T-helper 9 cell (primary cell): ENCODE results near the gene PARM1.

Source experiments
- DNase-seq: peaks from one replicate; pipeline ENCODE4 v3.0.0-alpha.2; 2020

PARM1 gene

GRCh38 chr4:74942918-74943253, 10.0 kb downstream of the PARM1 start:
- DNase-seq, result no peak

DNA sequence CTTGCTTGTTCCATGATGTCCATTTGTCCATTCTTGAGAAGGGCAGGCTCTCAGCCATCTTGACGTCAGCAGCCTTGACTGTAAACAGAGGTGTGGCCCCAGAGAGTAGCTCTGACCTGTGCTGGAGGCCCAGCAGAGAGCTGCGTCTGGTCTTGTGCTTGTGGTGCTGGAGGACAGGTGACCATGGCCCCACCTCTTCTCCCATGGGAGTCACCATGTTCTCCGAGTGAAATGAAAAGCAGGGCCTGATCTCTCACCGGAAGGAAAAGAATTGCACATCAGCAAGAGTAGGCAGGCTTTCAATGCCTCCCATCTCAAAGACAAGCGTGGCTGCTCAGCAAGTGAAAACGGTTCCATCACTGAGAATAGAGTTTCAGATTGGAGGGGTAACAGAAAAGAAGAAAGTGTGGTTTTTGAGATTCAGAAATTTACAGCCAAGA, 11.5 kb downstream of the PARM1 start:
- no peak for DNase-seq

DNA sequence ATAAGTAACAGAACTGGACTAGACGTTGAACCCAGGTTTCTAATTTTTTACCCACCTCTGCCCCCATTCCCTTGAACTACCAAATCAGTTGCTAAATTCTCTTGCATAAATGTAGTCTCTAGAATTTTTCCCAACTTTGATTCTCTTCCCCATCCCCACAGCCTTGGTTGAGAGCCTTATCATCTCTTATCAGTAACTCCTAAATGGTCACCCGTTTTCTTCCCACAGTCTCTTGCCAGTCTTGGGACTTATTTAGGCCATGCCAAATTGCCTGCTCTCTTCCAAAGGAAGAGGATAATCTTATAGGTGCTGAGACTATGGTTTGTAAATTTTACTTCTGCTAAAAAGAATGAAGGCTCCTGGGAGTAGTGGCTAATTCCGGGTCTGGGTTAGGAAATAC, 13.3 kb downstream of the PARM1 start:
- DNase-seq, result no peak

GRCh38 chr4:74947798-74948197, 14.9 kb downstream of the PARM1 start:
- no peak for DNase-seq

- DNase-seq, result no peak
These were observed 15.3 kb downstream of the PARM1 start for GRCh38 chr4:74948236-74948635.

DNA sequence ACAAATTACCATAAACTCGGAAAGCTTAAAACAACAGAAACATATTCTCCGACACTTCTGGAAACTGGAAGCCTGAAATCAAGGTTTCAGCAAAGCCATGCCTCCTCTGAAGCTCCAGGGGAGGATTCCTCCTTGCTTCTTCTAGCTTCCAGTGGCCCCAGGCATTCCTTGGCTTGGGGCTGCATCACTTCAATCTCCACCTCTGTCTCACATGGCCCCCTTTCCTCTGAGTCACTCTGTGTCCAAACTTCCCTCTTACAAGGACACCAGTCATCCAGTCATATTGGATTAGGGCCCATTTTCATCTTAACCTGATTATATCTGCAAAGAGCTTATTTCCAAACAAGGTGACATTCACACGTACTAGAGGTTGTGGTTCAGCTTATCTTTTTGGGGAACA, 17.3 kb downstream of the PARM1 start:
- no peak for DNase-seq

DNA sequence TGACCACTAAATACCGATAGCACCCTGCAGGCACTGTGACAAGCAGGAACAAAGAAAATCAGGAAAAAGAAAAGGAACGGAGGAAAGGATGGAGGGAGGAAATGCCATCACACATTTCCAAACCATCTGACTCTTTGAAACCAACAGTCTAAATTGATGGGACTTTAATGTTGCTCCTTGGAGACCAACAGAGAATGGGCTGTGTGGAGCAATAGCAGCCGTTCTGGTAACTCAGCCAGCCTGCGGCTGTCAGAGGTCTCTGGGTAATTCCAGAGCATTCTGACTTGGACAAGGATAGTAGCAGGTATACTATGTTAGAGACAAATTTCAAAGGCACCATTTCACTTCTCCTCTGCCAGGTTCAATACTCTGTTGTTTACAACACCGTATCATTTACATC, 18.0 kb downstream of the PARM1 start:
- DNase-seq, result no peak

GRCh38 chr4:74953647-74954046, 20.7 kb downstream of the PARM1 start:
- no peak for DNase-seq

DNA sequence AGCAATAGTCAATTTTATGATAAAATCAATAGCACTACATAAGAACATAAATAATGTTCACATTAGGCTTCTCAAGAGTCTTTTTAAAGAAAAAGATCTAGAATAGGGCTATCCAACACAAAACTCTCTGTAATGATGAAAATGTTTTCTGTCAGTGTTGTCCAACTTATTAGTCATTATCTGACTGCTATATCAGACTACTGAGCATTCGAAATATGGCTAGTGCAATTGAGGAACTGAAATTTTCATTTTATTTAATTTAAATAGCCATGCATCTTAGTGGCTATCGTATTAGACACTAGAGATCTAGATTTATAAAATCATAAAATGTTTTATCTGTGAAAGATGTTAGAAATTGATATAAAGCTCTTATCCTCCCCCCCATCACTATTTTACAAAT, 26.0 kb downstream of the PARM1 start:
- DNase-seq, result no peak

DNA sequence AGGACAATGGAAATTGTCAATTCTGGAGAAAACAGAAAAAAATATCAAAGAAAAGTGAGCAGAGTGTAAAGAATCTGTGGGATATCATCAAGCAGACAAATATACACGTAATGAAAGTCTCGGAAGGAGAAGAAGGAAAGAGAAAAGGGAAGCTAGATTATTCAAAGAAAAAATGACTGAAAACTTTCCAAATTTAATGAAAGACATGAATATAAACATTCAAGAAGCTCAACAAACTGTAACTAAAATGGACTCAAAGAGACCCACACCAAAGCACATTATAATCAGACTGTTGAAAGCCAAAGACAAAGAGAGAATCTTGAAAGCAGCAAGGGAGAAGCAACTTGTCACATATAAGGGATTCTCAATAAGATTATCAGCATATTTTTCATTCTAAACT, 28.3 kb downstream of the PARM1 start:
- DNase-seq, result no peak

GRCh38 chr4:74962584-74962983, 29.7 kb downstream of the PARM1 start:
- no peak for DNase-seq

GRCh38 chr4:74964311-74964710, 31.4 kb downstream of the PARM1 start:
- DNase-seq, result no peak

DNA sequence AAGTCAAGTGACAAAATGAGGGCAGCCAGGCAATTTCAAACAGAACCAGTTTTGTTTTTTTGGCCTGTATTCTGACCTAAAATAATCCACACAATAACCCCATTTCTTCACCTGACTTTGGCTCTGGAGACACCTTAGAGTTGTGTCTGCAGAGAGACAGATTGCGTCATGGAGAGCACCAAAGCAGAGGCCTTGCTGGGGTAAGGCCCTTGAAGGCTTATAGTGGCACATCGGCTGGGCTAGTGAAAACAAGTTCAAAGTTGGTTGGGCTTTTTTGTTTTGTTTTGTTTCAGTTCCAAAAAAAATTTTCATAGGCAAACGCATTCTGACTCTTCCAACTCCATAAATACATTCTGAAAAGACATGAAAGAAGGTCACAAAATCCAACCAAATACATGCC, 34.4 kb downstream of the PARM1 start:
- DNase-seq, result no peak

GRCh38 chr4:74968456-74969164, 35.7 kb downstream of the PARM1 start:
- no peak for DNase-seq

DNA sequence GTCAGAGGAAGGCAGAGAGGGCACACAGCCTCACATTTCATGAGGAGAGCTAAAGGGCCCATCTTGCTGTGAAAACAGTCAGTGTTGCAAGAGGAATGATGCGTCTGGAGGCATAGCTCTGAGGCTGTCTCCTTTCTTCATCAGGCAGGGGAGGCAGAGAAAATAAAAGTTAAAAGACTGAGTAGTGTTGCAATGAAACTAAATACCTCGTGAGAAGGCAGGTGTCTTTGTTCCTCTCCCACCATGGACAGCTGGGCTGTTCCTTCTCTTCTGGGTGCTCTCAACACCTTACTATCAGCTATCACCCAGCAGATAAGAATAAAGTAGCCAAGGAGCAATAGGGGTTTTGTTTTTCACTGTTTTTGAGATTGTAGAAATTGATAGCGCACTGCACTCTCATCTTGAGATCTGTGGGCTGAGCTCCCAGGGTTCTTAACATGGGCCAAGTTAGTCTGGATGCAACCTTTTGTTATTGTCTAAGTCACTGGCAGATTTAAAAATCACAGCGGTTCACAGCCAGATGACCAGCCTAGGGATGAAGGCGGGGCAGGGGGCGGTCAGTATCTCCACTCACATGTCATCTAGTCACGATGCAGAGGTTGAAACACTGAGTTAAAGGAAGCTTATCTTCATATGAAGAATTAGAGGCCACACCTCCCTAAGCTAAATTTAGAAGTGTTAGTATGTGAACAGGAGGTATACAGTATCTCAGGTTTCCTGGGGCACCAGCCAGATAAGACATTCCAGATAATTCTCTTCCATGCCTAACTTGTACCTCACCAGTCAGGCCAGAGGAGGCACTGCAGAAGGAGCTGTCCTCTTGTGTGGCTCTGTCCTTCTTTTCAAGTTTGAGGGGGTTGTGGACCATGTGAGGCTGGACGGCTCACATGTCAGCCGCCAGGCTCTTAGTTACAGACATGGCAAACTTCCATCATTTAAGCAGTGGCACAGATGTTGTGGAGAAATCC, 36.9 kb downstream of the PARM1 start:
- DNase-seq, result no peak

DNA sequence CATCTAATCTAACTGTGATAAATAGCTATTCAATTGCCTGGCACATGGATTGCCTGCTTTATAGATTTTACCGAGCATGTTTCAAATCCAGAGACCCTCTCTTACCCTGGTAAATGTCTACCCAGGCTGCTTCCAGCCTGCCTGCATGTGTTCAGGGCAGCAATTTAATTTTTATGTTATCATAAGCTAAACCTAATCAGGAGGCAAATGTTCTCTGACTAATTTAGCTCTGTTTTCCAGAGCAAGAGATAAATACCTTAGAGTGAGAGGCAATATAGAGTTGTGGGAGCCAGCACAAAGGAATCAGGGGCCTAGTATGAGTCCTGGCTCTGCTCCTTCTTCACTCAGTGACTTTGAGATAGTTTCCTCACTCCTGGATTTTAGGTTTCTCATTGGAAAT, 37.7 kb downstream of the PARM1 start:
- no peak for DNase-seq

DNA sequence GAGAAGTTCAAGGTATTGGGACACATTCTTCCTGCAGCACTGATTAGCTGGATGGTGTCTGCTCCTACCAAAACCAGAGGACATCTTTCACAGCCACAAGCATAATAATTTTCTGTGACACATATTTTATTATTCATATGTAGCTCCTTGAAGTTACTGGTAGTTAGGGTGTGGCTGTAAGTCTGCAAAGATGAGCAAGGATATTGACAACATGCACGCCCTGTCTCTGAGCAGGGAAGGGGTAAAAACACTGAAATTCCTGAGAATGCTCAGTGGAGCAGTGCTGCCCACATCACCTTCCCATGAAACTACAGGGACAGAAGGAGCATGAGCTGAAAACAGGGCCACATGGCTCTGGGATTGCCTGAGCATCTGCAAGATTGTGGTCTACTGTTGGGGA, 38.9 kb downstream of the PARM1 start:
- DNase-seq, result no peak

DNA sequence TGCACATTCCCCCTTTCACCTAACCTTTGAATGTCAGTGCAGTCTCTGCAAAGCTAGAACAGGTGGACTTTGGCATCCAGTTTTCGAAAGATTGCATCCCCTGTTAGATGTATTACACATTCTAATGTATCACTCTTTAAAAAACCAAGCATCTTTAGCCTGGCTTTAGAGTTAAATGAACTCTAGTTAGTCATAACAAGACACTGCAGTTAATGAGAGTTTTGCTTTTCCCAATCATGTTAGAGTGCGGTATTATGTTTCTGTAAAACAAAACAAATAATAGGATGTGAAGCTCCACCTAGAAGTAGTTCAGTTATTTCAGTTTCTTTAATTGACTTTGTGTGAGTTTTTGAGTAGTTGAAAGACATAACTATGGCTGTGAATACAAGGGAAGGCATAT, 42.2 kb downstream of the PARM1 start:
- no peak for DNase-seq

DNA sequence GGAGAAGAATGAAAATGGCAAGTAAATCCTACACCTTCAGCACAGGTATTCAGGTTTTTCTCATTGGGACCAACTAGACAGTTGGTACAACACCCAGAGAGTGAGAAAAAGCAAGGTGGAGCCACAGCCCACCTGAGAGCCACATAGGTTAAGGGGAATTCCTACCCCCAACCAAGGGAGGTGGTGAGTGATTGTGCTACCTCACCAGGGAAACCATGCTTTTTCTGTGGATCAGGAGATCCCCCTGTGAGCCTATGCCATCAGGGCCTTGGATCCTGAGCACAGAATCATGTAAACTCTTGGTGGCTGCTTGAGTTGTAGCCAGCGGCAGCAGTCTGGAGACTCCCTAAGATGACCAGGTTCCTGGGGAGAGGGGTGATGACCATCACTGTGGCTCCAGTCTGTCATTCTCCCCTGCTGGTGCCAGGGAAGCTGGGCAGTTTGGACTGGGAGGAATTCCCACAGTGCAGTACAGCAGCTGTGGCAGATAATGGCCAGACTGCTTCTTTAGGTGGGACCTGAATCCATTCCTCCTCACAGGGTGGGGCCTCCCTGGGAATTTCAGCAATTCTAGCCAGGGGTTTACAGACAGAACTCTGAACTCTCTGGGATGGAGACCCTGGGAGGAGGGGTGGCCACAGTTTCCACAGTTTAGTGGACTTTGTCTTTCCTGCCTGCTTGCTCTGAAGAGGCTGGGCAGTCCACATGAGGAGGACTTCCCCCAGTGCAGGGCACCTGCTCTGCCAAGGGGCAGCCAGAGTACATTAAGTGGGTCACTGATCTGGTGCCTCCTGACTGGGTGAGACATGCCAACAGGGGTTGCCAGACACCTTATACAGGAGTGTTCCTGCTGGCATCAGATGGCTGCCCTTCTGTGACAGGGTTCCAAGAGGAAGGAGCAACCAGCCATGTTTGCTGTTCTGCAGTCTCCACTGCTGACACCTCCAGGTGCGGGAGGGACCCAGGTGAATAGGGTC, 43.2 kb downstream of the PARM1 start:
- no peak for DNase-seq

DNA sequence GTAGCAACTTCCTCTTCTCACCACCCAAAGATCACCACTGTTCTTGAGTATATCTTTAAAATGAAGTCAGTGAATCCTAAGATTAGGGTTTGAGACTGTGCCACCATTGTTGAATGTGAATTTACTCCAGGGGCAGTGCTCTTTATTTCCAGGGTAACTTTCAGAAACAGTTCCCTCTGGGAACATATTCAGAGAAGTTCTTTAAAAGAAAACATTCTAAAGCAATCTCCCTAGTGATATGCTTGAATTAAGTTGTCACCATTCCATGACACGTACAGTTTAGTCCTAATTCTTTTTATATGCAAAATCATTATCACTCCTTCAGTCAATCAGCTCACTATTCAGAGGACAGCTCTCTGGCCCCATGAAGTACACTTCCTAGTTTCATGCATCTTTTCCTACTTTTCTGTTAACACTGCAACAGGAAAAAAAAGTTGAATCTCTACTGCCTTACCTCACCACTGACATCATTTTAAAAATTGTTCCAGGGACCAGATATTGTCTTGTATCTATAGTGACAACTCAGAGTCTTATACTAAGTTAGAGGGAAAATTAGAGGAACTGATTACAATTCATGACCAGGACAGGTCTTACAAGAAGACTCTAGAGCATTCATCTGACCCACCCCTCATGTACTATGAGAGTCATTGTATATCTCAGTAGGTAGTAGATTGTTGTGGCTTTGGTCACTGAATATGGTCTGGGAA, 49.8 kb downstream of the PARM1 start:
- no peak for DNase-seq

- no peak for DNase-seq
These were observed 50.3 kb downstream of the PARM1 start for GRCh38 chr4:74983253-74983635.

DNA sequence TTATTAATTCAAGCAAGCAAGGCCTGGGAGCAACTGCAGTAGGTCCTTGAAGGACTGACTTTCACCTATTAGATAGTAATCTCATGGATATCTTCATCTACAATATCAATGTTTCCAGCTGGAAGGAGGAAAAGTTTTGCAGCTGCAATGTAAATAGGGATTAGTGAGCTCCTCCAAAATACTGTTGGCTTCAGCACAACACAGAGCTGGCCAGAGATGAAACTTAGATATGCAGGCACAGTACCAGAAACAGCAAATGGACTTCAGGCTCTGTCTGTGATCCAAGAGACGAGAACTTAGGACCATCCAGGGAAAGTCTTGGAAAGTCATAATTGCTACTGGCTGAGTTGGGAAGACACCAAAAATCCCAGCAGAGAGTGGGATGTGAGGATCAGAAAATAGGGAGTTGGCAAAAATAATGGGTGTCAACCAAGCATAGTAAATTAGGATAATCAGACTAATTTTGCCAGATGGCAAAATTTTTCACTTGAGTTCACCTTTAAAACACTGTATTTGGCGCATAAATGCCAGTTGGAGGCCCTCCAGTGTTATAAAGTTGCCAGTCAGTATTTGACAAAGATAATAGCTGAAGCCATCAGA, 57.5 kb downstream of the PARM1 start:
- no peak for DNase-seq
